HCT116 (cell line): ENCODE results near the gene GJB4. TPM values are rescaled to one million over a fixed set of nuclear protein-coding genes. Genes with fewer than 3 reads are reported as not detected.
A peak's percentile ranks its signal among the peaks of the same experiment; 100 is the strongest.

ENCODE experiments used
- ATAC-seq: fragments of 200-7000 bp; cut with Tn5 transposase; 2 replicates; pipeline ENCODE4 v1.9.1; 2020; ENCODE audit warnings: mild to moderate bottlenecking, moderate library complexity
- BruUV-seq: library from RNA; stranded (reverse); fragments of 400-500 nt; replicated peaks from 2 replicates; lab custom pipeline; 2021; lab: Mats Ljungman, UMichigan
- CTCF ChIA-PET: fragments of 300-600 bp; sonication (Branson Sonifier 250); formaldehyde crosslinking; loops from one replicate; lab custom pipeline; 2021; ENCODE audit warnings: antibody characterized with exemption; lab: Charles Lee
- POLR2A ChIA-PET: fragments of 300-600, 350-600 bp; sonication (Branson Sonifier 250); formaldehyde crosslinking; loops from one replicate; lab custom pipeline; 2021; ENCODE audit warnings: antibody characterized with exemption; lab: Charles Lee
- RAD21 ChIA-PET, 2 experiments: fragments of 300-600 bp; sonication (Branson Sonifier 250); formaldehyde crosslinking; loops; one replicate each; lab custom pipeline; 2023; ENCODE audit warnings: low total read pairs in 2 of 2; ENCODE audit not compliant: uncharacterized antibody in 2 of 2, unreplicated experiment in 2 of 2, low non-redundant PET in 1 of 2; lab: Charles Lee
- DNase-seq: peaks from one replicate; pipeline ENCODE4 v3.0.0-alpha.2; 2010; ENCODE audit warnings: low read depth, low spot score
- H2AFZ ChIP-seq: fragments of 200-600 bp; shearing (Covaris generic), sonication (generic); 2 replicates; pipeline ENCODE4 v1.6.1; 2017; ENCODE audit warnings: low read depth, mixed run types, mixed read lengths, antibody characterized with exemption, low read length; ENCODE audit not compliant: poor library complexity, severe bottlenecking
- H3K27ac ChIP-seq: 2 replicates; pipeline ENCODE4 v1.5.1; 2012; ENCODE audit warnings: low read depth, low read length
- H3K27me3 ChIP-seq: fragments of 200-600 bp; sonication (generic); 2 replicates; pipeline ENCODE4 v1.6.1; 2016; ENCODE audit warnings: mixed run types, low read length, mixed read lengths; ENCODE audit not compliant: insufficient read depth
- H3K36me3 ChIP-seq, 2 experiments: fragments of 200-500 bp in 1 of 2; fragments of 200-600 bp in 1 of 2; sonication (Bioruptor generic) in 1 of 2; sonication (generic) in 1 of 2; 2 replicates each; pipeline versions ENCODE4 v1.5.1 to v1.6.1; 2014 to 2016; ENCODE audit warnings: low read length in 2 of 2, inconsistent platforms in 1 of 2, mixed read lengths in 1 of 2, mixed run types in 1 of 2; ENCODE audit not compliant: insufficient read depth in 2 of 2, control insufficient read depth in 1 of 2
- H3K4me1 ChIP-seq, 2 experiments: fragments of 200-600 bp in 1 of 2; sonication (generic) in 1 of 2; 2 replicates each; pipeline versions ENCODE4 v1.5.1 to v1.6.1; 2012 to 2017; ENCODE audit warnings: low read length in 2 of 2, inconsistent platforms in 1 of 2, mild to moderate bottlenecking in 1 of 2, mixed read lengths in 1 of 2, mixed run types in 1 of 2, moderate library complexity in 1 of 2; ENCODE audit not compliant: insufficient read depth in 2 of 2, control insufficient read depth in 1 of 2
- H3K4me2 ChIP-seq: fragments of 200-600 bp; sonication (generic); 2 replicates; pipeline ENCODE4 v1.6.1; 2017; ENCODE audit warnings: mixed run types, low read length, mixed read lengths
- H3K4me3 ChIP-seq, 2 experiments: fragments of 200-600 bp in 1 of 2; sonication (generic) in 1 of 2; replicated peaks in 1 of 2; 2 replicates each; pipeline ENCODE4 v1.5.1; 2011 to 2016; ENCODE audit warnings: low read length in 2 of 2, control low read depth in 1 of 2, low read depth in 1 of 2, mild to moderate bottlenecking in 1 of 2, mixed read lengths in 1 of 2, mixed run types in 1 of 2
- H3K79me2 ChIP-seq: fragments of 200-600 bp; sonication (generic); 2 replicates; pipeline ENCODE4 v1.6.1; 2017; ENCODE audit warnings: mild to moderate bottlenecking, mixed run types, low read length, moderate library complexity, mixed read lengths; ENCODE audit not compliant: insufficient read depth
- H3K9ac ChIP-seq: fragments of 200-600 bp; sonication (generic); 2 replicates; pipeline ENCODE4 v1.6.1; 2016; ENCODE audit warnings: low read length, mixed read lengths
- H3K9me2 ChIP-seq: fragments of 200-600 bp; sonication (generic), shearing (Covaris generic); 2 replicates; pipeline ENCODE4 v1.6.1; 2017; ENCODE audit warnings: mixed run types, mild to moderate bottlenecking, moderate library complexity; ENCODE audit not compliant: insufficient read depth
- H3K9me3 ChIP-seq, 2 experiments: fragments of 200-500 bp in 1 of 2; fragments of 200-600 bp in 1 of 2; sonication (Bioruptor generic) in 1 of 2; sonication (generic) in 1 of 2; 2 replicates each; pipeline ENCODE4 v1.6.1; 2014 to 2017; ENCODE audit warnings: low read length in 2 of 2, mixed read lengths in 2 of 2, inconsistent platforms in 1 of 2, low read depth in 1 of 2, mild to moderate bottlenecking in 1 of 2, mixed run types in 1 of 2, moderate library complexity in 1 of 2; ENCODE audit not compliant: control insufficient read depth in 1 of 2, insufficient read depth in 1 of 2
- H4K20me1 ChIP-seq: fragments of 200-600 bp; sonication (generic), shearing (Covaris generic); 2 replicates; pipeline ENCODE4 v1.6.1; 2017; ENCODE audit warnings: mixed run types, mild to moderate bottlenecking, moderate library complexity; ENCODE audit not compliant: insufficient read depth
- ELF1 ChIP-seq: IDR thresholded peaks from 2 replicates; pipeline ENCODE4 v1.6.1; 2012; ENCODE audit warnings: low read depth, borderline replicate concordance
- TCF7L2 ChIP-seq: IDR thresholded peaks from 2 replicates; pipeline ENCODE4 v1.7.0; 2011; ENCODE audit warnings: borderline replicate concordance, inconsistent platforms; ENCODE audit not compliant: insufficient read depth, insufficient read length; ENCODE audit errors: extremely low read depth
- ZFX ChIP-seq: fragments of 450-650 bp; IDR thresholded peaks from 2 replicates; pipeline ENCODE4 v1.6.1; 2017
- intact Hi-C: fragments of 100-400 bp; cut with micrococcal nuclease; formaldehyde crosslinking; loops from 2 replicates; pipeline ENCODE4 v1.10.0; 2022
- total RNA-seq: library from RNA; stranded (reverse); gene quantifications from one replicate; pipeline ENCODE4 v1.2.1, GENCODE V29; 2021; ENCODE audit not compliant: unreplicated experiment
- TF ChIP-seq, protein P1 (sequence below), 3 experiments: fragments of 200-600 bp in 1 of 3; sonication (generic) in 1 of 3; IDR thresholded peaks in 2 of 3; conservative IDR thresholded peaks in 1 of 3; 2 replicates each; pipeline ENCODE4 v1.5.1; 2012 to 2017; ENCODE audit warnings: low read depth in 2 of 3, low read length in 2 of 3, antibody characterized with exemption in 1 of 3, borderline replicate concordance in 1 of 3, control low read depth in 1 of 3, mild to moderate bottlenecking in 1 of 3, mixed read lengths in 1 of 3, mixed run types in 1 of 3, moderate library complexity in 1 of 3; ENCODE audit not compliant: insufficient read depth in 1 of 3

Gene GJB4
- total RNA-seq, 1 experiment from 2014 or later = 2.0 TPM

DNA sequence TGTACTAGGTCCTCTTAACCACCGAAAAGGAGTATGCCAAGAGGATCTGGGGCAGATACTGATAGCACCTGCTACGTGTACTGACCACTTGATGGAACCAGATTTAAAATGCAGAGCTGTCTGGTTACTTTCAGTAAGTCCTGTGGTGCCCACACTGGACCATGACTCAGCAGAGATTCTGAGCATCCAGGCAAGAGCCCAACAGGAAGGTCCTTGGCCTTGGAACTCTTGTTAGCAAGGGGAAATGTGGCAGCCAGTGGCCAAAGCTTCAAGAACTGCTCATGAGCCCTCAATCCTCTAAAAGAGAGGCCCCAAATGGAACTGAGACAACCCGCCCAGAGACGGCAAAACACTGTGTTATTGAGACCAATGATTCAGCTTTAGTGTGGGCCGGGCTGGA, 8.9 kb upstream of the GJB4 start (continued):
- no peak for TF ChIP-seq TCF7L2
- no peak for TF ChIP-seq ELF1

DNA sequence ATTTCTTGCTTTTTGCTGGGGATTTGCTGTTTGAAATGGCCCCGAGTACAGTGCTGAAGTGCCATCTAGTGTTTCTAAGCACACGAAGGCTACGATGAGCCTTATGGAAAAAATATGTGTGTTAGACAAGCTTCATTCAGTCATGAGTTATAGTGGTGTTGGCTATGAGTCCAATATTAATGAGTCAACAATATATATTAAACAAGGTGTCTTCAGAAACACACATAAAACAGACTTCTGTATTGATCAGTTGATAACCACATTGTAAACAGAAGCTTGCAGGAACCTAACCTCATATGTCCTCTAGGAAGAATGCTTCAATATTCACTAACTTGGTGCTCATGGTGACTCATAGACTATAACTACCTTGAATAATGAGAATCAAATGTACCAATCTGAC, 6.4 kb upstream of the GJB4 start:
- intact Hi-C loops = no loop called here
- H2AFZ ChIP-seq = no peak overlapping the region
- peak; percentile 8 for DNase-seq

More for the DNA sequence above, 6.4 kb upstream of the GJB4 start:
- Histone ChIP-seq H3K4me2 (no peak overlapping the region), H3K4me1 (peaks cover 13 to 33% of the 10 kb centered on the region in 2 experiments), H3K27ac (no peak overlapping the region), H4K20me1 (no peaks in the 10 kb centered on the region), H3K79me2 (no peaks in the 10 kb centered on the region), H3K9ac (no peak overlapping the region), H3K4me3 (no peak overlapping the region), H3K9me3 (no peaks in the 10 kb centered on the region), H3K27me3 (no peaks in the 10 kb centered on the region), H3K36me3 (no peaks in the 10 kb centered on the region), H3K9me2 (no peaks in the 10 kb centered on the region)
- POLR2A ChIA-PET = no interaction called here
- CTCF ChIA-PET = interaction anchor here (0.7 to 2.0 kb wide), 2 partner anchors 10 to 639 kb away, joined by 3 to 6 read pairs; no protein-coding TSS in a partner anchor
- RAD21 ChIA-PET = no interaction called here
- BruUV-seq = no TSS peak
- no peak for ATAC-seq
- TF ChIP-seq, protein P1, sequence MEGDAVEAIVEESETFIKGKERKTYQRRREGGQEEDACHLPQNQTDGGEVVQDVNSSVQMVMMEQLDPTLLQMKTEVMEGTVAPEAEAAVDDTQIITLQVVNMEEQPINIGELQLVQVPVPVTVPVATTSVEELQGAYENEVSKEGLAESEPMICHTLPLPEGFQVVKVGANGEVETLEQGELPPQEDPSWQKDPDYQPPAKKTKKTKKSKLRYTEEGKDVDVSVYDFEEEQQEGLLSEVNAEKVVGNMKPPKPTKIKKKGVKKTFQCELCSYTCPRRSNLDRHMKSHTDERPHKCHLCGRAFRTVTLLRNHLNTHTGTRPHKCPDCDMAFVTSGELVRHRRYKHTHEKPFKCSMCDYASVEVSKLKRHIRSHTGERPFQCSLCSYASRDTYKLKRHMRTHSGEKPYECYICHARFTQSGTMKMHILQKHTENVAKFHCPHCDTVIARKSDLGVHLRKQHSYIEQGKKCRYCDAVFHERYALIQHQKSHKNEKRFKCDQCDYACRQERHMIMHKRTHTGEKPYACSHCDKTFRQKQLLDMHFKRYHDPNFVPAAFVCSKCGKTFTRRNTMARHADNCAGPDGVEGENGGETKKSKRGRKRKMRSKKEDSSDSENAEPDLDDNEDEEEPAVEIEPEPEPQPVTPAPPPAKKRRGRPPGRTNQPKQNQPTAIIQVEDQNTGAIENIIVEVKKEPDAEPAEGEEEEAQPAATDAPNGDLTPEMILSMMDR (IDR thresholded peaks at IDR 0.05 in 2 of 3, conservative IDR thresholded peaks at IDR 0.05 in 1 of 3; ENCODE audit: borderline replicate concordance in 1 of 3, insufficient read depth in 1 of 3, low read depth in 2 of 3, low read length in 2 of 3) = peak in 1 of 3 experiments; percentile 9; a peak in 2 of 6 replicates
- no peak for TF ChIP-seq ZFX
